Measurements from ENCODE around the gene NUP210L. TPM values are rescaled to one million over a fixed set of nuclear protein-coding genes. Genes with fewer than 3 reads are reported as not detected.
A peak's percentile ranks its signal among the peaks of the same experiment; 100 is the strongest.

Gene NUP210L
- polyA plus RNA-seq, 1 experiment = not detected

GRCh38 chr1:154182344-154183045, 27.6 kb upstream of the NUP210L start:
- peak overlapping the region; percentile 99 for H3K4me3 ChIP-seq (ENCODE audit: low read depth, low read length)
- TF ChIP-seq, protein P1, sequence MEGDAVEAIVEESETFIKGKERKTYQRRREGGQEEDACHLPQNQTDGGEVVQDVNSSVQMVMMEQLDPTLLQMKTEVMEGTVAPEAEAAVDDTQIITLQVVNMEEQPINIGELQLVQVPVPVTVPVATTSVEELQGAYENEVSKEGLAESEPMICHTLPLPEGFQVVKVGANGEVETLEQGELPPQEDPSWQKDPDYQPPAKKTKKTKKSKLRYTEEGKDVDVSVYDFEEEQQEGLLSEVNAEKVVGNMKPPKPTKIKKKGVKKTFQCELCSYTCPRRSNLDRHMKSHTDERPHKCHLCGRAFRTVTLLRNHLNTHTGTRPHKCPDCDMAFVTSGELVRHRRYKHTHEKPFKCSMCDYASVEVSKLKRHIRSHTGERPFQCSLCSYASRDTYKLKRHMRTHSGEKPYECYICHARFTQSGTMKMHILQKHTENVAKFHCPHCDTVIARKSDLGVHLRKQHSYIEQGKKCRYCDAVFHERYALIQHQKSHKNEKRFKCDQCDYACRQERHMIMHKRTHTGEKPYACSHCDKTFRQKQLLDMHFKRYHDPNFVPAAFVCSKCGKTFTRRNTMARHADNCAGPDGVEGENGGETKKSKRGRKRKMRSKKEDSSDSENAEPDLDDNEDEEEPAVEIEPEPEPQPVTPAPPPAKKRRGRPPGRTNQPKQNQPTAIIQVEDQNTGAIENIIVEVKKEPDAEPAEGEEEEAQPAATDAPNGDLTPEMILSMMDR (IDR thresholded peaks at IDR 0.05; ENCODE audit: insufficient read depth, low read depth, low read length) = 0 out of 2 replicates have a peak, but pooled peaks have one; percentile 3
- CTCF ChIA-PET = interaction anchor here (1.2 kb wide), 1 partner anchor 17 kb away, joined by 5 read pairs; no protein-coding TSS in a partner anchor
- no peak for DNase-seq (ENCODE audit: low read depth)
- H3K36me3 ChIP-seq (ENCODE audit: control insufficient read depth, insufficient read depth, low read length) = no peaks in the 10 kb centered on the region
- POLR2A ChIA-PET = interaction anchor here (0.7 kb wide), 1 partner anchor 236 kb away, joined by 3 read pairs; no protein-coding TSS in a partner anchor
- H3K27me3 ChIP-seq (ENCODE audit: control insufficient read depth, insufficient read depth, low read length) = no peaks in the 10 kb centered on the region; the same call in 1 of the 2 replicates

DNA sequence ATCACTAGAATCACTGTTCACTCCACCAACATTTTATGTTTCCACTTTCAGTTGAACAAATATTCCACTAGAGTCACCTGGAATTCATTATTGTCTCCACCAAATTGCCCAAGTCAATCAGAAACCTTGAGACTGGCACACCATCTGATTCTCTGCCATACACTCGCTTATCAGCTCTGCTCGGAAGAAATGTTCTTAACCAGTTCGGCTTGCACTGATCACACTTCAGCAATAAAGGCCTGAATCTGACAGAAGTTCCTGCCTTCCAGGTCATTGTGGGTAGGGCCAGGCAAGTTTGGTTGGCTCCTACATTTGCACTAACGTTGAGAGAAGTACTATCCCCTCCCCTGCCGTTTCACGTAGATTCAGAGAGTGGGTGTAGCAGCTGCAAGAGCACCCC, 27.1 kb upstream of the NUP210L start:
- no peaks in the 10 kb centered on the region; the same call in 1 of the 2 replicates for H3K27me3 ChIP-seq (ENCODE audit: control insufficient read depth, insufficient read depth, low read length)

DNA sequence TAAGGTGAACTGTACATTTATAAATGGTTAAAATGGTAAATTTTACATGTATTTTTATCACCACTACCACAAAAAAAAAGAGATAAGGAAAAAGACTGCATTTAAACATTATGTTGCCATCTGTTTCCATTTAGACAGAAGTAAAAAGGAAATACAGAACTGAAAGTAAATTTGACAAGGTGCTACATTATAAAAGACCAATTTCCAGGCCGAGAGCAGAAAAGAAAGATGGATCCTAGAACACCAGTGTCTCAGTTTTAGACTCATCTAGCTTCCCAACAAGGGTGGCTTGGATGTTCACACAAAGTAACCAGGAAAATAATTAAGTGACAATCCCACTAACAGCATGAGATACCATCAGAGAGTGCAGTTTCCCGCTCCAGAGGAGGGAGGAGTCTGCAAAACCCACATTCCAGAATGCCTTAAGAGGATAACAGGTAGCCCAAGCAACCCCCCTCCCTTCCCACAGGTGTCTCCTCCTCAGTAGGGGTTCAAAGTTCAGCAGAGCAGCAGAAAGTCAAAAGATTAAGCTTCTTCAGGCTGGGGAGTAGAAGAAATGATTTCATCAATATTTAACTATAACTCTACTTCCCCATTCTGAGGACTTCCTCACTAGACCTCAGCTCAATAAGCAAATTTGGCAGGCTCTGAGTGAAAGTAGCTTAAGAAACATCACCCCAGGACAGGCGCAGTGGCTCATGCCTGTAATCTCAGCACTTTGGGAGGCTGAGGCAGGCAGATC, 25.2 kb upstream of the NUP210L start:
- TF ChIP-seq, protein P1 (IDR thresholded peaks at IDR 0.05; ENCODE audit: insufficient read depth, low read depth, low read length) = no peak
- ChIA-PET POLR2A (no interaction called here), CTCF (interaction anchor here (1.6 kb wide), 1 partner anchor 145 kb away, joined by 3 read pairs; the partner anchor contains the start of gene ATP8B2)
- Histone ChIP-seq H3K27me3 (ENCODE audit: control insufficient read depth, insufficient read depth, low read length) (no peaks in the 10 kb centered on the region), H3K36me3 (ENCODE audit: control insufficient read depth, insufficient read depth, low read length) (peaks cover 4% of the 10 kb centered on the region), H3K4me3 (ENCODE audit: low read depth, low read length) (no peak overlapping the region)
- no peak for DNase-seq (ENCODE audit: low read depth)

More for the DNA sequence above, 27.1 kb upstream of the NUP210L start:
- peak overlapping the region; percentile 99 for H3K4me3 ChIP-seq (ENCODE audit: low read depth, low read length)
- ChIA-PET POLR2A (interaction anchor here (0.7 kb wide), 1 partner anchor 235 kb away, joined by 3 read pairs; no protein-coding TSS in a partner anchor), CTCF (interaction anchor here (1.2 kb wide), 1 partner anchor 17 kb away, joined by 5 read pairs; no protein-coding TSS in a partner anchor)
- TF ChIP-seq, protein P1 (IDR thresholded peaks at IDR 0.05; ENCODE audit: insufficient read depth, low read depth, low read length) = no peak
- no peaks in the 10 kb centered on the region for H3K36me3 ChIP-seq (ENCODE audit: control insufficient read depth, insufficient read depth, low read length)
- no peak for DNase-seq (ENCODE audit: low read depth)

DNA sequence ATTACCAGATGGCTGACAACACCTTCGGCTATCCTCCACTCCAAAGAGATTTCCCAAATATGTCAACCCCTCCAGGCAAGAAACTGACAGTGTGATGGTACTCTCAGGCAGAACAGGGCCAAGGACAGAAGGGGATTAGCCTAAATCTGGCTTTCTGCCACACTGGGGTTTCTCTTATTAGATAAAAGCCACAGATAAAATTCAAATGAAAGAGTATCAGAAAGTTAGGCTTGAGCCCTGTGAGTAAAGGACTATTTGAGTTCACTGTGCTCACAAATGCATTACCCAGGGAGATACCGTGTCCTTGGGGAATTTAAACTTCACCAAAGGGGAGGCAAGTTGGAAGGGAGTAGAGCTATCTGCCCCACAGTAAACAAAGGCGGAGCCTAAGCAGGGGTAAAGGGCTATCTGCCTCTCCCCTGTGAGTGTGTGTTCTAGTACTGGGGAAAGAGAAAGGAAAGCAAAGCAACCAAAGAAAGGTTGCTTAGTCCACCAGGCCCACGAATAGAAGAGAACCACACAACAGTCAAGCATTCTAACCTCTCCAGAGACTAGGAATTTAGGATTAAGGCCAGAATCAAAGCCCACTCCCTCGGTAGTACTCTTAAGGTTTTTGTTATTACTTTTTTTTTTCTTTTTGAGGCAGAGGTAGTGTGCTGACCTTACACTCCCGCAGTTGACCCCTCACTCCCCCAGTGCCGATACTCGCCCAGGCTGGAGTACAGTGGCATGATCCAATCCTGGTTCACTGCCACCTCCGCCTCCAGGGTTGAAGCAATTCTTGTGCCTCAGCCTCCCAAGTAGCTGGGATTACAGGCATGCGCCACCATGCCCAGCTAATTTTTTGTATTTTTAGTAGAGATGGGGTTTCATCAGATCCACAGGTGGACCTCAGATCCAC, 24.3 kb upstream of the NUP210L start:
- POLR2A ChIA-PET = interaction anchor here (0.6 kb wide), 1 partner anchor 189 kb away, joined by 3 read pairs; the partner anchor contains the start of gene RPS27
- CTCF ChIA-PET = interaction anchor here (1.6 kb wide), 1 partner anchor 146 kb away, joined by 3 read pairs; the partner anchor contains the start of gene ATP8B2
- no peaks in the 10 kb centered on the region for H3K27me3 ChIP-seq (ENCODE audit: control insufficient read depth, insufficient read depth, low read length)
- H3K4me3 ChIP-seq (ENCODE audit: low read depth, low read length) = no peak overlapping the region
- TF ChIP-seq, protein P1 (IDR thresholded peaks at IDR 0.05; ENCODE audit: insufficient read depth, low read depth, low read length) = no peak
- peaks cover 5% of the 10 kb centered on the region for H3K36me3 ChIP-seq (ENCODE audit: control insufficient read depth, insufficient read depth, low read length)
- no peak for DNase-seq (ENCODE audit: low read depth)
